ENCODE measurements around the gene ORC5. TPM values are rescaled to one million over a fixed set of nuclear protein-coding genes. Genes with fewer than 3 reads are reported as not detected.

The ORC5 gene
- total and polyA plus RNA-seq, 2 donors (not counting 1 experiment from before 2014, with no cell fraction given) = 12.1 to 18.8 TPM

DNA sequence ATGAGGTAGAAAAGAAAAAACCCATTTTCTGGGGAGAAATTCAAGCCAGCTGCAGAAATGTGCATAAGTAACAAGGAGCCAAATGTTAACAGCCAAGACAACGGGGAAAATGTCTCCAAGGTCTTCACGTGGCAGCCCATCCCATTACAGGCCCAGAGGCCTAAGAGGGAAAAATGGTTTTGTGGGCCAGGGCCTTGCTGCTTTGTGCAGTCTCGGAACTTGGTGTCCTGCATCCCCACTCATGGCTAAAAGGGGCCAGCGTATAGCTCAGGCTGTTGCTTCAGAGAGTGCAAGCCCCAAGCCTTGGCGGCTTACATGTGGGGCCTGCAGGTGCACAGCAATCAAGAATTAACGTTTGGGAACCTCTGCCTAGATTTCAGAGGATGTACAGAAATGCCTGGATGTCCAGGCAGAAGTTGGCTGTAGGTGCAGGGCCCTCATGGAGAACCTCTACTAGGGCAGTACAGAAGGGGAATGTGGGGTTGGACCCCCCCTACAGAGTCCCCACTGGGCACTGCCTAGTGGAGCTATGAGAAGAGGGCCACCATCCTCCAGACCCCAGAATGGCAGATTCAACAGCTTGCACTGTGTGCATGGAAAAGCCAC is 9.0 kb downstream of the ORC5 start:
- no peak for TF ChIP-seq EZH2 (IDR thresholded peaks at IDR 0.05; ENCODE audit: low read length, missing control alignments)
- TF ChIP-seq CTCF (conservative IDR thresholded peaks at IDR 0.05 in 1 of 2, IDR thresholded peaks at IDR 0.05 in 1 of 2; ENCODE audit: low read depth in 1 of 2, low read length in 2 of 2) = no peak
- H3K4me2 ChIP-seq (ENCODE audit: extremely low read depth, insufficient read depth, low read length) = no peak overlapping the region
- no peak overlapping the region for H3K27ac ChIP-seq (ENCODE audit: insufficient read depth, low read length)
- H3K4me3 ChIP-seq (replicated peaks in 1 of 4; ENCODE audit: control extremely low read depth in 1 of 4, insufficient read depth in 1 of 4, low read depth in 3 of 4, low read length in 4 of 4) = no peak overlapping the region
- no peaks in the 10 kb centered on the region for H3K9me3 ChIP-seq (ENCODE audit: control insufficient read depth, insufficient read depth, low read depth, low read length)
- no peaks in the 10 kb centered on the region for H3K36me3 ChIP-seq (ENCODE audit: control insufficient read depth, insufficient read depth, low read length)
- H2AFZ ChIP-seq (ENCODE audit: low read length) = no peak overlapping the region
- no peak for DNase-seq (ENCODE audit: low read depth in 2 of 2)
- no peaks in the 10 kb centered on the region for H3K4me1 ChIP-seq (ENCODE audit: control insufficient read depth, extremely low read depth, insufficient read depth, low read length)
- H3K9ac ChIP-seq (ENCODE audit: insufficient read depth, low read length) = no peak overlapping the region
- peaks cover 2% of the 10 kb centered on the region for H3K79me2 ChIP-seq (ENCODE audit: control insufficient read depth, insufficient read depth, low read length)
- no peaks in the 10 kb centered on the region for H3K27me3 ChIP-seq (ENCODE audit: control insufficient read depth, insufficient read depth, low read length)
- H4K20me1 ChIP-seq (ENCODE audit: control insufficient read depth, extremely low read depth, insufficient read depth, low read length) = no peaks in the 10 kb centered on the region

- Histone ChIP-seq H3K4me3 (replicated peaks in 1 of 4; ENCODE audit: control extremely low read depth in 1 of 4, insufficient read depth in 1 of 4, low read depth in 3 of 4, low read length in 4 of 4) (no peak overlapping the region), H3K27me3 (ENCODE audit: control insufficient read depth, insufficient read depth, low read length) (no peaks in the 10 kb centered on the region), H3K9me3 (ENCODE audit: control insufficient read depth, insufficient read depth, low read depth, low read length) (no peaks in the 10 kb centered on the region), H3K4me1 (ENCODE audit: control insufficient read depth, extremely low read depth, insufficient read depth, low read length) (no peaks in the 10 kb centered on the region), H3K27ac (ENCODE audit: insufficient read depth, low read length) (no peak overlapping the region), H3K4me2 (ENCODE audit: extremely low read depth, insufficient read depth, low read length) (no peak overlapping the region), H2AFZ (ENCODE audit: low read length) (no peak overlapping the region), H3K9ac (ENCODE audit: insufficient read depth, low read length) (no peak overlapping the region), H3K79me2 (ENCODE audit: control insufficient read depth, insufficient read depth, low read length) (no peaks in the 10 kb centered on the region), H3K36me3 (ENCODE audit: control insufficient read depth, insufficient read depth, low read length) (peaks cover 4% of the 10 kb centered on the region), H4K20me1 (ENCODE audit: control insufficient read depth, extremely low read depth, insufficient read depth, low read length) (no peaks in the 10 kb centered on the region)
- no peak for TF ChIP-seq EZH2 (IDR thresholded peaks at IDR 0.05; ENCODE audit: low read length, missing control alignments)
- no peak for TF ChIP-seq CTCF (conservative IDR thresholded peaks at IDR 0.05 in 1 of 2, IDR thresholded peaks at IDR 0.05 in 1 of 2; ENCODE audit: low read depth in 1 of 2, low read length in 2 of 2)
- DNase-seq (ENCODE audit: low read depth in 2 of 2) = no peak
Measured at GRCh38 chr7:104196161-104196560, 11.7 kb downstream of the ORC5 start.

DNA sequence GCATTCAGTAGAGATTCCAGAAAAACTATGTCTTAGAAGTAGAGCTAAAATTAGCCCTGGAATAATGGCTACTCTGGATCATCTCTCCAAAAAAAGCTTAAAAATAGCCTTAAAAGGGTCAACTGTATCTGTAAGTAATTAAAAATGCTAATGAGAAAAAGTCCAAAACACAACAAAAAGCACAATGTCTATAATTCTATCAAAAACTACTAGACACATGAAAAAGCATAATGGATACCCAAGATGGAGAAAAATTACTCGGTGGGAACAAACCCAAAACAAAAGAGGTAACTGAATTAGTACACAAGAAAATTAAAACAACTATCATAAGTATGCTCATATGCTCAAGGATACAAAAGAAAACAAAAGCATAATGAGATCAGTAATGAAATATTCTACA is 15.4 kb downstream of the ORC5 start:
- Histone ChIP-seq H4K20me1 (ENCODE audit: control insufficient read depth, extremely low read depth, insufficient read depth, low read length) (no peaks in the 10 kb centered on the region), H3K4me2 (ENCODE audit: extremely low read depth, insufficient read depth, low read length) (no peak overlapping the region), H3K4me1 (ENCODE audit: control insufficient read depth, extremely low read depth, insufficient read depth, low read length) (no peaks in the 10 kb centered on the region), H3K4me3 (replicated peaks in 1 of 4; ENCODE audit: control extremely low read depth in 1 of 4, insufficient read depth in 1 of 4, low read depth in 3 of 4, low read length in 4 of 4) (no peak overlapping the region), H3K79me2 (ENCODE audit: control insufficient read depth, insufficient read depth, low read length) (no peaks in the 10 kb centered on the region), H3K9me3 (ENCODE audit: control insufficient read depth, insufficient read depth, low read depth, low read length) (no peaks in the 10 kb centered on the region), H3K27me3 (ENCODE audit: control insufficient read depth, insufficient read depth, low read length) (no peaks in the 10 kb centered on the region), H3K36me3 (ENCODE audit: control insufficient read depth, insufficient read depth, low read length) (peaks cover 4% of the 10 kb centered on the region), H2AFZ (ENCODE audit: low read length) (no peak overlapping the region), H3K27ac (ENCODE audit: insufficient read depth, low read length) (no peak overlapping the region), H3K9ac (ENCODE audit: insufficient read depth, low read length) (no peak overlapping the region)
- no peak for TF ChIP-seq EZH2 (IDR thresholded peaks at IDR 0.05; ENCODE audit: low read length, missing control alignments)
- no peak for TF ChIP-seq CTCF (conservative IDR thresholded peaks at IDR 0.05 in 1 of 2, IDR thresholded peaks at IDR 0.05 in 1 of 2; ENCODE audit: low read depth in 1 of 2, low read length in 2 of 2)
- no peak for DNase-seq (ENCODE audit: low read depth in 2 of 2)

Data from fibroblast of lung (primary cell).